K562 (cell line): ENCODE measurements around the gene ZNF581. TPM values are rescaled to one million over a fixed set of nuclear protein-coding genes. Genes with fewer than 3 reads are reported as not detected.
A peak's percentile ranks its signal among the peaks of the same experiment; 100 is the strongest.

Experiments
- ATAC-seq: fragments of 200-7000 bp; cut with Tn5 transposase; 3 replicates; pipeline ENCODE4 v1.9.1; 2020; ENCODE audit warnings: moderate library complexity
- BruUV-seq: library from RNA; stranded (reverse); fragments of 400-500 nt; replicated peaks from 2 replicates; lab custom pipeline; 2021; lab: Mats Ljungman, UMichigan
- CTCF ChIA-PET: fragments of 300-600 bp; formaldehyde crosslinking; extraction: SDS; loops from one replicate; lab custom pipeline; 2021; ENCODE audit warnings: low intra/inter-chr PET ratio; lab: Yijun Ruan, JAX
- POLR2A ChIA-PET: fragments of 300-600, 350-650 bp; sonication (Branson Sonifier 250); formaldehyde crosslinking; extraction: SDS; loops from one replicate; lab custom pipeline; 2021; ENCODE audit warnings: antibody characterized with exemption, inconsistent platforms; lab: Yijun Ruan, JAX
- DNase-seq, 4 experiments: peaks; one replicate each; pipeline versions ENCODE4 v3.0.0 to v3.0.0-alpha.2; 2011 to 2018; ENCODE audit warnings: low spot score in 3 of 4, mixed read lengths in 3 of 4; ENCODE audit errors: extremely low read depth in 1 of 4
- FAIRE-seq: peaks from 2 replicates; lab custom pipeline; 2011; peaks lifted over from hg19 to GRCh38; lab: Jason Lieb, UNC
- H2AFZ ChIP-seq: 2 replicates; pipeline ENCODE4 v1.6.0; 2011; ENCODE audit warnings: low read depth, low read length, control low read depth, inconsistent platforms
- H3K27ac ChIP-seq: fragments of 200-600 bp; 3 replicates; pipeline ENCODE4 v1.8.0; 2011; ENCODE audit warnings: low read depth, mild to moderate bottlenecking, control low read depth, inconsistent platforms, low read length, moderate library complexity, mixed read lengths; ENCODE audit errors: extremely low read depth
- H3K27me3 ChIP-seq, 2 experiments: fragments of 300-600 bp in 1 of 2; 2 replicates in 1 of 2; 3 replicates in 1 of 2; pipeline versions ENCODE4 v1.6.0 to v1.8.0; 2011; ENCODE audit warnings: inconsistent platforms in 2 of 2, low read length in 2 of 2, mild to moderate bottlenecking in 1 of 2, mixed read lengths in 1 of 2, moderate library complexity in 1 of 2; ENCODE audit not compliant: control insufficient read depth in 2 of 2, insufficient read depth in 2 of 2
- H3K36me3 ChIP-seq: fragments of 300-600 bp; 3 replicates; pipeline ENCODE4 v1.8.0; 2011; ENCODE audit warnings: mild to moderate bottlenecking, low read length, inconsistent platforms; ENCODE audit not compliant: control insufficient read depth, insufficient read depth
- H3K4me1 ChIP-seq, 2 experiments: fragments of 200-600 bp in 1 of 2; replicated peaks in 1 of 2; 2 replicates in 1 of 2; 3 replicates in 1 of 2; pipeline versions ENCODE4 v1.5.1 to v1.8.0; 2011; ENCODE audit warnings: inconsistent platforms in 2 of 2, low read length in 2 of 2, mild to moderate bottlenecking in 1 of 2, mixed read lengths in 1 of 2, moderate library complexity in 1 of 2; ENCODE audit not compliant: control insufficient read depth in 2 of 2, insufficient read depth in 2 of 2
- H3K4me2 ChIP-seq: 2 replicates; pipeline ENCODE4 v1.6.1; 2011; ENCODE audit warnings: low read length, control low read depth, inconsistent platforms, mixed read lengths; ENCODE audit not compliant: insufficient read depth
- H3K4me3 ChIP-seq: fragments of 200-600 bp; sonication (generic), shearing (Covaris generic); 2 replicates; pipeline ENCODE4 v1.5.1; 2016; ENCODE audit warnings: control low read depth, inconsistent platforms
- H3K79me2 ChIP-seq: fragments of 200-600 bp; 3 replicates; pipeline ENCODE4 v1.8.0; 2011; ENCODE audit warnings: low read length, inconsistent platforms; ENCODE audit not compliant: control insufficient read depth, insufficient read depth
- H3K9ac ChIP-seq, 2 experiments: 2 replicates each; pipeline versions ENCODE4 v1.6.0 to v1.6.1; 2011; ENCODE audit warnings: low read depth in 2 of 2, low read length in 2 of 2, control low read depth in 1 of 2, inconsistent platforms in 1 of 2, mild to moderate bottlenecking in 1 of 2, mixed read lengths in 1 of 2; ENCODE audit not compliant: insufficient read depth in 1 of 2
- H3K9me1 ChIP-seq: one replicate; pipeline ENCODE4 v1.6.0; 2011; ENCODE audit warnings: inconsistent platforms, mild to moderate bottlenecking, low read length, moderate library complexity; ENCODE audit not compliant: control insufficient read depth, insufficient read depth
- H3K9me3 ChIP-seq: replicated peaks from 2 replicates; pipeline ENCODE4 v1.5.1; 2011; ENCODE audit warnings: low read depth, low read length, inconsistent platforms; ENCODE audit not compliant: control insufficient read depth, insufficient read depth
- H4K20me1 ChIP-seq: replicated peaks from 2 replicates; pipeline ENCODE4 v1.6.1; 2011; ENCODE audit warnings: low read length, inconsistent platforms, mixed read lengths; ENCODE audit not compliant: control insufficient read depth, insufficient read depth
- BRCA1 ChIP-seq, 2 experiments: fragments of 450-650 bp in 1 of 2; sonication (generic) in 1 of 2; formaldehyde crosslinking in 1 of 2; IDR thresholded peaks; 2 replicates each; pipeline versions ENCODE4 v1.5.0 to v1.6.1; 2017 to 2020; ENCODE audit warnings: mild to moderate bottlenecking in 1 of 2, missing genetic modification reagents in 1 of 2
- HDGF ChIP-seq: fragments of 450-650 bp; IDR thresholded peaks from 2 replicates; pipeline ENCODE4 v1.6.1; 2016
- KLF6 ChIP-seq: fragments of 250-450 bp; sonication (Bioruptor Pico); IDR thresholded peaks from 2 replicates; pipeline ENCODE4 v1.4.0; 2020; ENCODE audit warnings: mild to moderate bottlenecking, moderate library complexity, borderline replicate concordance
- MAFF ChIP-seq: IDR thresholded peaks from 2 replicates; pipeline ENCODE4 v1.6.1; 2012; ENCODE audit warnings: low read length, improper control_type of control experiment
- POLR2G ChIP-seq: fragments of 200-400 bp; formaldehyde crosslinking; IDR thresholded peaks from 2 replicates; pipeline ENCODE4 v1.6.1; 2017; ENCODE audit warnings: low read depth, mild to moderate bottlenecking, antibody characterized with exemption, low read length, moderate library complexity
- RBFOX2 ChIP-seq: fragments of 200-400 bp; formaldehyde crosslinking; IDR thresholded peaks from 2 replicates; pipeline ENCODE4 v1.6.1; 2017; ENCODE audit warnings: low read depth, mild to moderate bottlenecking, low read length, moderate library complexity
- RERE ChIP-seq: sonication (generic); formaldehyde crosslinking; IDR thresholded peaks from 2 replicates; pipeline ENCODE4 v1.8.0; 2023; ENCODE audit warnings: missing genetic modification reagents, mild to moderate bottlenecking, borderline replicate concordance
- STAT6 ChIP-seq: sonication (generic); formaldehyde crosslinking; IDR thresholded peaks from 2 replicates; pipeline ENCODE4 v1.8.1; 2023; ENCODE audit warnings: mild to moderate bottlenecking, missing genetic modification reagents
- ZNF77 ChIP-seq: fragments of 250-450 bp; sonication (Bioruptor Pico); IDR thresholded peaks from 2 replicates; pipeline ENCODE4 v1.5.0; 2020
- WGBS: fragments of 100-300 bp; shearing (Covaris generic); methylation state at CpG from one replicate; pipeline ENCODE4 v1.1.6; 2016; ENCODE audit warnings: low coverage, mixed read lengths; ENCODE audit not compliant: insufficient coverage; ENCODE audit errors: missing lambda C conversion rate; 5-methylcytosine and 5-hydroxymethylcytosine counted together
- in situ Hi-C: fragments of 300-500 bp; cut with MboI; formaldehyde crosslinking; loops from 4 replicates; pipeline ENCODE4 v1.15.0; 2018; ENCODE audit warnings: inconsistent platforms, mixed read lengths
- intact Hi-C: fragments of 100-400 bp; cut with micrococcal nuclease; formaldehyde crosslinking; loops from 2 replicates; pipeline ENCODE4 v1.14.2; 2022
- polyA plus RNA-seq, 8 experiments: library from polyadenylated mRNA; depleted of rRNA in 4 of 8; stranded (reverse) in 5 of 8; unstranded in 3 of 8; fragments of >200 nt; fragmentation: Nextera tagmentation in 2 of 8; fragmentation: Illumina TruSeq in 1 of 8; extraction: Ambion mirVana in 2 of 8; extraction: Trizol in 1 of 8; gene quantifications; 2 replicates each; pipeline versions ENCODE4 v1.2.1 to v1.2.3, GENCODE V29; 2011 to 2014; ENCODE audit warnings: inconsistent platforms in 1 of 8, missing spikeins in 1 of 8
- total RNA-seq, 7 experiments: library from RNA; depleted of rRNA in 6 of 7; stranded (reverse); fragments of >200 nt in 6 of 7; fragmentation: Illumina TruSeq in 2 of 7; extraction: Trizol in 2 of 7; gene quantifications; 2 replicates each; pipeline versions ENCODE4 v1.2.1 to v1.2.3, GENCODE V29; 2011 to 2021; ENCODE audit warnings: low replicate concordance in 1 of 7

Gene ZNF581
- total and polyA plus RNA-seq, 9 of the 15 experiments (the other 6 are each of a cell fraction or from before 2014, with no cell fraction given), result 2.4 to 39.4 (median 15.4) TPM

GRCh38 chr19:55680339-55681130, 37.1 kb downstream of the ZNF581 start:
- DNase-seq, result no peak
- Histone ChIP-seq H3K9me3 (no peaks in the 10 kb centered on the region), H3K4me1 (peaks cover 22 to 51% of the 10 kb centered on the region in 2 experiments), H3K36me3 (peaks cover 89% of the 10 kb centered on the region; the same call in 2 of the 3 replicates), H3K27me3 (no peaks in the 10 kb centered on the region), H2AFZ (no peak overlapping the region), H3K4me3 (no peak overlapping the region), H3K79me2 (peaks cover 84% of the 10 kb centered on the region), H3K9ac (peak overlapping the region in 1 of 2 experiments; percentile 55; a peak in 1 of 4 replicates), H3K4me2 (no peak overlapping the region), H3K27ac (no peak overlapping the region), H4K20me1 (peaks cover 36% of the 10 kb centered on the region)
- ChIA-PET POLR2A (interaction anchor here (0.6 to 2.4 kb wide), 3 partner anchors 9 to 296 kb away, joined by 3 to 7 read pairs (median 5); partner anchors contain the start of gene TMEM238), CTCF (no interaction called here)
- 94% methylated on average over 18 of the region's 20 CpGs for WGBS
- BruUV-seq, result no TSS peak
- intact Hi-C loops, result no loop called here
- in situ Hi-C loops, result no loop called here
- ATAC-seq, result no peak
- no peak for FAIRE-seq
- TF ChIP-seq BRCA1 (IDR thresholded peaks at IDR 0.05), result no peak
- TF ChIP-seq BRCA1 (CRISPR knock-in tag; IDR thresholded peaks at IDR 0.05), result no peak
- TF ChIP-seq ZNF77, result no peak
- TF ChIP-seq RBFOX2, result peak; percentile 53
- no peak for TF ChIP-seq STAT6 (CRISPR knock-in tag)
- no peak for TF ChIP-seq KLF6 (CRISPR knock-in tag)
- peak; percentile 23; the same call in 1 of the 2 replicates for TF ChIP-seq POLR2G
- TF ChIP-seq MAFF, result no peak
- no peak for TF ChIP-seq HDGF
- TF ChIP-seq RERE (CRISPR knock-in tag), result no peak
- TF ChIP-seq, all 486 proteins: peak for 2
- H3K9me1 ChIP-seq, result peaks cover 6% of the 10 kb centered on the region
